Natural killer cell (primary cell): ENCODE data around the gene MAP3K7CL. TPM values are rescaled to one million over a fixed set of nuclear protein-coding genes. Genes with fewer than 3 reads are reported as not detected.

Experiments used
- ATAC-seq, 3 donors: fragments of 150-1000 bp in 2 of 3; fragments of 200-7000 bp in 1 of 3; cut with Tn5 transposase; 1 replicate in 1 of 3; 2 replicates in 2 of 3; pipeline ENCODE4 v1.10.0; 2021; ENCODE audit warnings: mild to moderate bottlenecking in 2 of 3, moderate library complexity in 2 of 3
- DNase-seq, 2 donors: peaks; one replicate each; pipeline versions ENCODE4 v3.0.0 to v3.0.0-alpha.2; 2013 to 2021; ENCODE audit warnings: mixed read lengths in 1 of 2
- H3K27ac ChIP-seq: one replicate; pipeline ENCODE4 v1.5.1; 2013; ENCODE audit warnings: mild to moderate bottlenecking, low read length
- H3K27me3 ChIP-seq: one replicate; pipeline ENCODE4 v1.6.1; 2013; ENCODE audit warnings: low read length; ENCODE audit not compliant: control insufficient read depth, insufficient read depth
- H3K36me3 ChIP-seq: one replicate; pipeline ENCODE4 v1.6.1; 2013; ENCODE audit warnings: low read length; ENCODE audit not compliant: control insufficient read depth, insufficient read depth
- H3K4me1 ChIP-seq: one replicate; pipeline ENCODE4 v1.6.1; 2013; ENCODE audit warnings: low read length; ENCODE audit not compliant: control insufficient read depth, insufficient read depth
- H3K4me3 ChIP-seq: one replicate; pipeline ENCODE4 v1.5.1; 2013; ENCODE audit warnings: low read length
- H3K9me3 ChIP-seq: one replicate; pipeline ENCODE4 v1.6.1; 2013; ENCODE audit warnings: low read length; ENCODE audit not compliant: control insufficient read depth, insufficient read depth
- H3K27ac Mint-ChIP-seq, 2 donors: one replicate each; pipeline ENCODE4 v1.8.0; 2022; ENCODE audit warnings: mild to moderate bottlenecking in 2 of 2, mixed read lengths in 2 of 2, moderate library complexity in 1 of 2
- H3K27me3 Mint-ChIP-seq, 2 donors: one replicate each; pipeline ENCODE4 v1.8.0; 2022; ENCODE audit warnings: low read depth in 2 of 2, mixed read lengths in 2 of 2
- H3K36me3 Mint-ChIP-seq: one replicate; pipeline ENCODE4 v1.8.0; 2022; ENCODE audit warnings: mixed read lengths
- H3K4me1 Mint-ChIP-seq, 2 donors: one replicate each; pipeline ENCODE4 v1.8.0; 2022; ENCODE audit warnings: mixed read lengths in 2 of 2
- H3K4me3 Mint-ChIP-seq: one replicate; pipeline ENCODE4 v1.8.0; 2022; ENCODE audit warnings: mild to moderate bottlenecking, moderate library complexity, mixed read lengths
- H3K9me3 Mint-ChIP-seq, 2 donors: one replicate each; pipeline ENCODE4 v1.8.0; 2022; ENCODE audit warnings: mixed read lengths in 2 of 2
- WGBS: methylation state at CpG from one replicate; pipeline ENCODE4 v1.1.7; 2013; ENCODE audit warnings: missing lambda C conversion rate; ENCODE audit not compliant: insufficient coverage; 5-methylcytosine and 5-hydroxymethylcytosine counted together
- intact Hi-C: fragments of 100-400 bp; cut with micrococcal nuclease; formaldehyde crosslinking; loops from one replicate; pipeline ENCODE4 v1.14.2; 2022
- total RNA-seq, 4 donors: library from RNA; stranded (reverse); fragments of 120-200 nt in 1 of 4; gene quantifications; one replicate each; pipeline versions ENCODE4 v1.2.3 to v1.2.4, GENCODE V29; 2013 to 2022
- TF ChIP-seq, protein P1 (sequence below): fragments of 200-600 bp; IDR thresholded peaks from one replicate; pipeline ENCODE4 v1.8.0; 2022; ENCODE audit warnings: antibody characterized with exemption

Gene MAP3K7CL
- total RNA-seq, 3 donors from 2014 or later (not counting 1 experiment from before 2014, with no cell fraction given): 7.0 to 16.3 (median 11.5) TPM

DNA sequence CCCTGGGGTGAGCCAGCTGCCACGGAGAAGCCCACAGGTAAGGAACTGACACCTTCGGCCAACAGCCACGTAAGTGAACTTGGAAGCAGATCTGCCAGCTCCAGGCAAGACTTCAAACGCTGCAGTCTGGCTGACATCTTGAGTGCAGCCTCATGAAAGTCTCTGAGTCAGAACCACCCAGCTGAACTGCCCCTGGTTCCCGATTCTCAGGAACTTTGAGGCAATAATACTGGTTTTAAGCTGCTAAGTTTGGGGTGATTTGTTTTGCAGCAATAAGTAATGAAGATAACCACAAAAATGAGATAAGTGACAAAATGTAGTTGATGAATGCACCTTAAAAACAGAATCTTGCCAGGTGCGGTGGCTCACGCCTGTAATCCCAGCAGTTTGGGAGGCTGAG is 48.5 kb downstream of the MAP3K7CL start:
- no peak overlapping the region for H3K27ac Mint-ChIP-seq
- intact Hi-C loops: no loop called here
- H3K4me1 Mint-ChIP-seq: no peaks in the 10 kb centered on the region
- Histone ChIP-seq H3K27ac (no peak overlapping the region), H3K27me3 (no peaks in the 10 kb centered on the region), H3K9me3 (no peaks in the 10 kb centered on the region), H3K4me3 (no peak overlapping the region), H3K36me3 (no peaks in the 10 kb centered on the region), H3K4me1 (no peaks in the 10 kb centered on the region)
- no peak overlapping the region for H3K4me3 Mint-ChIP-seq
- H3K9me3 Mint-ChIP-seq: no peaks in the 10 kb centered on the region
- H3K36me3 Mint-ChIP-seq: no peaks in the 10 kb centered on the region
- 96% methylated on average over 7 of the region's 7 CpGs for WGBS
- ATAC-seq (no peak), DNase-seq (no peak)
- TF ChIP-seq, protein P1, sequence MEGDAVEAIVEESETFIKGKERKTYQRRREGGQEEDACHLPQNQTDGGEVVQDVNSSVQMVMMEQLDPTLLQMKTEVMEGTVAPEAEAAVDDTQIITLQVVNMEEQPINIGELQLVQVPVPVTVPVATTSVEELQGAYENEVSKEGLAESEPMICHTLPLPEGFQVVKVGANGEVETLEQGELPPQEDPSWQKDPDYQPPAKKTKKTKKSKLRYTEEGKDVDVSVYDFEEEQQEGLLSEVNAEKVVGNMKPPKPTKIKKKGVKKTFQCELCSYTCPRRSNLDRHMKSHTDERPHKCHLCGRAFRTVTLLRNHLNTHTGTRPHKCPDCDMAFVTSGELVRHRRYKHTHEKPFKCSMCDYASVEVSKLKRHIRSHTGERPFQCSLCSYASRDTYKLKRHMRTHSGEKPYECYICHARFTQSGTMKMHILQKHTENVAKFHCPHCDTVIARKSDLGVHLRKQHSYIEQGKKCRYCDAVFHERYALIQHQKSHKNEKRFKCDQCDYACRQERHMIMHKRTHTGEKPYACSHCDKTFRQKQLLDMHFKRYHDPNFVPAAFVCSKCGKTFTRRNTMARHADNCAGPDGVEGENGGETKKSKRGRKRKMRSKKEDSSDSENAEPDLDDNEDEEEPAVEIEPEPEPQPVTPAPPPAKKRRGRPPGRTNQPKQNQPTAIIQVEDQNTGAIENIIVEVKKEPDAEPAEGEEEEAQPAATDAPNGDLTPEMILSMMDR: no peak
- peaks cover 0 to 16% of the 10 kb centered on the region in 2 donors for H3K27me3 Mint-ChIP-seq

DNA sequence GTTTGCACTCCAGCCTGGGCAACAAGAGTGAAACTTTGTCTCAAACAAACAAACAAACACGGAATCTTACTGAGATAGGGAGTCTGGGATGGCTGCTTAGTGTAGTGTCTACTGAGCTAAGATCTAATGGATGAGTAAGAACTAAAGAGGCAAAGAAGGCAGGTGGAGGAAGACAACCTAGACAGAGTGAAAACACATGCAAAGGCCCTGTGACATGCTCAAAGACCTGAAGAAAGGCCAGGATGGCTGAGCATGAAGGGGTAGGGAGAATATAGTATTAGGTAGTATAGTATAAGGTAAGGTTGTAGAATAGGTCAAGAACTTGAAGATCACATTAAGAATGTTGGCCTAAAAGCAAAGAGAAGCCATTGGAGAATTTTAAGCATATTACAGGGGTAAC is 49.1 kb downstream of the MAP3K7CL start:
- H3K4me1 ChIP-seq: no peaks in the 10 kb centered on the region
- H3K27ac ChIP-seq: no peak overlapping the region
- Mint-ChIP-seq H3K27me3 (peaks cover 0 to 16% of the 10 kb centered on the region in 2 donors), H3K9me3 (no peaks in the 10 kb centered on the region), H3K4me3 (no peak overlapping the region), H3K27ac (no peak overlapping the region), H3K4me1 (no peaks in the 10 kb centered on the region), H3K36me3 (no peaks in the 10 kb centered on the region)
- intact Hi-C loops: no loop called here
- no peak for DNase-seq
- no peak overlapping the region for H3K4me3 ChIP-seq
- TF ChIP-seq, protein P1: no peak
- no peaks in the 10 kb centered on the region for H3K27me3 ChIP-seq
- no peaks in the 10 kb centered on the region for H3K36me3 ChIP-seq
- no peaks in the 10 kb centered on the region for H3K9me3 ChIP-seq
- no peak for ATAC-seq
- 100% methylated on average over 1 of the region's 1 CpG for WGBS

DNA sequence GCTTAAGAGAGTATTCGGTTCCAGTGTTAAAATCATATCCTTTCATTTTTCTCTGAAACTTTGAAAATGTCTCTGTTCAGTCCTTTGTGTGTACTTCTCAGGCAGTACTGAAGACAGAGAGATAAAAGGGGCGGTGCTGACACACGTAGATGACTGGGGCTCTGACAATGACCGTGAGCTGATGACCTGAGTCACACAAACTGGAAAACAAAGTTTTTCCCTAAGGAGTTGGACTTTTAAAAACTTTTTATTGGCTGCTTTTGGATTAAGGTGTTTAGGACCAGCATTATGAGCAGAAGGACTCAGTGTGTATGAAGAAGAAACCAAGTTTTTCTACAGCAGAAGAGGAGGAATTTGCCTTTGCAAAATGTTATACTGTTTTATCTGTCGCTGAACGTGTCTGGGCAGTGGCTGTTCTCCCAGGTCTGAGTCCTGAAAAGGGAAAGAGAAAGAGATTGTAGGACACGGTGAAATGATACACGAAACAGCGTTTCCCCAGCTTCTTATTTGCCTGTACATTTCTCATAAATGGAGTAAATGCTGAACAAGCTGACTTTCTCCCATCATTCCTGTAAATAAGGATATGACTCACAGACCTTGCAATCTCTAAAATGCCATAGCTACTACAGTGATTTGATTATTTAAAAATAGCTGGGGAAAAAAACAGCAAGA is 51.5 kb downstream of the MAP3K7CL start:
- Mint-ChIP-seq H3K4me1 (no peaks in the 10 kb centered on the region), H3K9me3 (no peaks in the 10 kb centered on the region), H3K27me3 (peaks cover 0 to 16% of the 10 kb centered on the region in 2 donors), H3K36me3 (no peaks in the 10 kb centered on the region), H3K27ac (no peak overlapping the region), H3K4me3 (no peak overlapping the region)
- no peak overlapping the region for H3K4me3 ChIP-seq
- WGBS: 86% methylated on average over 8 of the region's 9 CpGs
- no peaks in the 10 kb centered on the region for H3K9me3 ChIP-seq
- H3K27me3 ChIP-seq: no peaks in the 10 kb centered on the region
- H3K4me1 ChIP-seq: no peaks in the 10 kb centered on the region
- DNase-seq: no peak
- ATAC-seq: no peak
- H3K27ac ChIP-seq: no peak overlapping the region
- intact Hi-C loops: no loop called here
- TF ChIP-seq, protein P1: no peak
- no peaks in the 10 kb centered on the region for H3K36me3 ChIP-seq

DNA sequence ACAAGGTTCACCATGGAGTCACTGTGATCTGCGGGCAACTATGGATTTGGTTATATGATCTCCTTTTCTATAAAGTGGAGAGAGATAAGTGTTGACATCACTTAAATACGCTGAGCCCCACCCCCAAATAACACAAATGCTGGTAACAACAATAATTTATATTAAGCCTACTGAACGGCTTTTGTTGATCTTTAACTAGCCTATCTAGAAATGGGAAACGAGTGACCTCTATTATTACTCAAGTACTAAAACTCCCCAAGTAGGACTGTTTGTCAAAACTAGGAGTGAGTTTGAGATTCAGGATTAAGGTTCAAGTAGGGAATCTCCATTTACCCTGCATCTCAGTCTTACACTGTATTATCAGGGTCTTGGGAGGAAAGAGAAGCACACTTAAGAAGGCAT is 52.2 kb downstream of the MAP3K7CL start:
- DNase-seq (no peak), ATAC-seq (no peak)
- no peaks in the 10 kb centered on the region for H3K4me1 ChIP-seq
- intact Hi-C loops: no loop called here
- no peak overlapping the region for H3K27ac ChIP-seq
- Mint-ChIP-seq H3K27me3 (peaks cover 0 to 16% of the 10 kb centered on the region in 2 donors), H3K27ac (no peak overlapping the region), H3K36me3 (no peaks in the 10 kb centered on the region), H3K9me3 (no peaks in the 10 kb centered on the region), H3K4me3 (no peak overlapping the region), H3K4me1 (no peaks in the 10 kb centered on the region)
- H3K27me3 ChIP-seq: no peaks in the 10 kb centered on the region
- H3K36me3 ChIP-seq: no peaks in the 10 kb centered on the region
- WGBS: 85% methylated on average over 2 of the region's 4 CpGs
- no peak overlapping the region for H3K4me3 ChIP-seq
- TF ChIP-seq, protein P1: no peak
- H3K9me3 ChIP-seq: no peaks in the 10 kb centered on the region
